ENCODE measurements around the gene SLC7A9. TPM values are rescaled to one million over a fixed set of nuclear protein-coding genes. Genes with fewer than 3 reads are reported as not detected.

The SLC7A9 gene
- total and polyA plus RNA-seq, 4 donors, result 6.8 to 16.3 (median 9.8) TPM

DNA sequence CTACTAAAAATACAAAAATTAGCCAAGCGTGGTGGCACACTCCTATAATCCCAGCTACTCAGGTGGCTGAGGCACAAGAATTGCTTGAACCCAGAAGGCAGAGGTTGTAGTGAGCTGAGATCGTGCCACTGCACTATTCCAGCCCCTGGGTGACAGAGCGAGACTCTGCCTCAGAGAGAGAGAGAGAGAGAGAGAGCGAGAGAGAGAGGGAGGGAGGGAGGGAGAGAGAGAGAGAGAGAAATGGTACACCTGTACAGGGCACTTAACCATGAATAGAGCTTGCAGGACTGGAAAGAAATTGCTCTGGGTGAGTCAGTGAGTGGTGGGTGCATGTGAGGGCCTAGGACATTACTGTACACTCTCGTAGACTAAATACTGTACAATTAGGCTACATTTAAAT, 40.5 kb upstream of the SLC7A9 start:
- no peaks in the 10 kb centered on the region for H3K4me1 ChIP-seq (ENCODE audit: control insufficient read depth in 4 of 4, insufficient read depth in 4 of 4, low read length in 3 of 4)
- no peaks in the 10 kb centered on the region for H3K27me3 ChIP-seq (ENCODE audit: control insufficient read depth in 4 of 4, insufficient read depth in 4 of 4, low read length in 3 of 4)
- WGBS, result 95% methylated on average over 5 of the region's 5 CpGs
- no peak overlapping the region for H3K9ac ChIP-seq (ENCODE audit: low read depth in 1 of 2, low read length in 2 of 2)
- no peak overlapping the region for H3K27ac ChIP-seq (ENCODE audit: low read depth in 1 of 2, low read length in 2 of 2)
- H3K36me3 ChIP-seq (ENCODE audit: control insufficient read depth in 4 of 4, insufficient read depth in 3 of 4, low read depth in 1 of 4, low read length in 3 of 4), result peaks cover 0 to 7% (median 3%) of the 10 kb centered on the region in 4 donors
- no peak for DNase-seq (ENCODE audit: low spot score)
- H3K9me3 ChIP-seq (ENCODE audit: control insufficient read depth in 4 of 4, low read length in 3 of 4), result no peaks in the 10 kb centered on the region
- no peak overlapping the region for H3K4me3 ChIP-seq (ENCODE audit: low read depth in 1 of 3, low read length in 3 of 3)
- TF ChIP-seq, protein P1, sequence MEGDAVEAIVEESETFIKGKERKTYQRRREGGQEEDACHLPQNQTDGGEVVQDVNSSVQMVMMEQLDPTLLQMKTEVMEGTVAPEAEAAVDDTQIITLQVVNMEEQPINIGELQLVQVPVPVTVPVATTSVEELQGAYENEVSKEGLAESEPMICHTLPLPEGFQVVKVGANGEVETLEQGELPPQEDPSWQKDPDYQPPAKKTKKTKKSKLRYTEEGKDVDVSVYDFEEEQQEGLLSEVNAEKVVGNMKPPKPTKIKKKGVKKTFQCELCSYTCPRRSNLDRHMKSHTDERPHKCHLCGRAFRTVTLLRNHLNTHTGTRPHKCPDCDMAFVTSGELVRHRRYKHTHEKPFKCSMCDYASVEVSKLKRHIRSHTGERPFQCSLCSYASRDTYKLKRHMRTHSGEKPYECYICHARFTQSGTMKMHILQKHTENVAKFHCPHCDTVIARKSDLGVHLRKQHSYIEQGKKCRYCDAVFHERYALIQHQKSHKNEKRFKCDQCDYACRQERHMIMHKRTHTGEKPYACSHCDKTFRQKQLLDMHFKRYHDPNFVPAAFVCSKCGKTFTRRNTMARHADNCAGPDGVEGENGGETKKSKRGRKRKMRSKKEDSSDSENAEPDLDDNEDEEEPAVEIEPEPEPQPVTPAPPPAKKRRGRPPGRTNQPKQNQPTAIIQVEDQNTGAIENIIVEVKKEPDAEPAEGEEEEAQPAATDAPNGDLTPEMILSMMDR (IDR thresholded peaks at IDR 0.05; ENCODE audit: low read depth, low read length, missing input control), result no peak
- TF ChIP-seq SP1 (IDR thresholded peaks at IDR 0.05), result no peak
- TF ChIP-seq YY1 (IDR thresholded peaks at IDR 0.05), result no peak
- TF ChIP-seq FOXA2 (IDR thresholded peaks at IDR 0.05), result no peak
- no peak for TF ChIP-seq GABPA (IDR thresholded peaks at IDR 0.05 in 1 of 2, conservative IDR thresholded peaks at IDR 0.05 in 1 of 2)
- no peak for TF ChIP-seq NR2F2 (IDR thresholded peaks at IDR 0.05)
- TF ChIP-seq, protein P2, sequence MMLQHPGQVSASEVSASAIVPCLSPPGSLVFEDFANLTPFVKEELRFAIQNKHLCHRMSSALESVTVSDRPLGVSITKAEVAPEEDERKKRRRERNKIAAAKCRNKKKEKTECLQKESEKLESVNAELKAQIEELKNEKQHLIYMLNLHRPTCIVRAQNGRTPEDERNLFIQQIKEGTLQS (IDR thresholded peaks at IDR 0.05), result no peak
- no peak for TF ChIP-seq RXRA (IDR thresholded peaks at IDR 0.05)
- no peak for TF ChIP-seq HNF4A (conservative IDR thresholded peaks at IDR 0.05)

DNA sequence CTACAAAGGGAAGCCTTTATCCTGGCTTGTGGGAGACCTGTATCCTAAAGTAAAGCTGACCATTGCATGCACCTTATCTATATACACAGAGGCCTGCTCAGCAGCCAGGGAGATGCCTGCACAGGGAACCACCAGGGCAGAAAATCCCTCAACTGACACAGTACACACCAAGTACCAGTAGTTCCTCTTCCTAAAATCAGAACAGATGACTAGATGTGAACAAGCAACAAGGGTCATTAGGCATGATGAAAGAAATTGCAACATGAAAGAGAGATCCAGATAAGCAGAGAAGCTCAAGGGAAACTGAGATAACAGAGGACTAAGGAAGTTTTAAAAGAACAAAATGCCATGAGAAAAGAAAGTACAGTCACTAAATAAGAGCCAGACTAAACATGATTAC, 39.7 kb upstream of the SLC7A9 start:
- no peak overlapping the region for H3K27ac ChIP-seq (ENCODE audit: low read depth in 1 of 2, low read length in 2 of 2)
- no peaks in the 10 kb centered on the region for H3K9me3 ChIP-seq (ENCODE audit: control insufficient read depth in 4 of 4, low read length in 3 of 4)
- H3K27me3 ChIP-seq (ENCODE audit: control insufficient read depth in 4 of 4, insufficient read depth in 4 of 4, low read length in 3 of 4), result no peaks in the 10 kb centered on the region
- H3K36me3 ChIP-seq (ENCODE audit: control insufficient read depth in 4 of 4, insufficient read depth in 3 of 4, low read depth in 1 of 4, low read length in 3 of 4), result peaks cover 0 to 7% (median 2%) of the 10 kb centered on the region in 4 donors
- H3K9ac ChIP-seq (ENCODE audit: low read depth in 1 of 2, low read length in 2 of 2), result no peak overlapping the region
- no peak for DNase-seq (ENCODE audit: low spot score)
- H3K4me3 ChIP-seq (ENCODE audit: low read depth in 1 of 3, low read length in 3 of 3), result no peak overlapping the region
- no peaks in the 10 kb centered on the region for H3K4me1 ChIP-seq (ENCODE audit: control insufficient read depth in 4 of 4, insufficient read depth in 4 of 4, low read length in 3 of 4)
- TF ChIP-seq RXRA (IDR thresholded peaks at IDR 0.05) (no peak), YY1 (IDR thresholded peaks at IDR 0.05) (no peak), HNF4A (conservative IDR thresholded peaks at IDR 0.05) (no peak), RAD21 (IDR thresholded peaks at IDR 0.05) (no peak), GABPA (IDR thresholded peaks at IDR 0.05 in 1 of 2, conservative IDR thresholded peaks at IDR 0.05 in 1 of 2) (no peak), SP1 (IDR thresholded peaks at IDR 0.05) (no peak), HNF4G (IDR thresholded peaks at IDR 0.05) (no peak)
- TF ChIP-seq, protein P3, sequence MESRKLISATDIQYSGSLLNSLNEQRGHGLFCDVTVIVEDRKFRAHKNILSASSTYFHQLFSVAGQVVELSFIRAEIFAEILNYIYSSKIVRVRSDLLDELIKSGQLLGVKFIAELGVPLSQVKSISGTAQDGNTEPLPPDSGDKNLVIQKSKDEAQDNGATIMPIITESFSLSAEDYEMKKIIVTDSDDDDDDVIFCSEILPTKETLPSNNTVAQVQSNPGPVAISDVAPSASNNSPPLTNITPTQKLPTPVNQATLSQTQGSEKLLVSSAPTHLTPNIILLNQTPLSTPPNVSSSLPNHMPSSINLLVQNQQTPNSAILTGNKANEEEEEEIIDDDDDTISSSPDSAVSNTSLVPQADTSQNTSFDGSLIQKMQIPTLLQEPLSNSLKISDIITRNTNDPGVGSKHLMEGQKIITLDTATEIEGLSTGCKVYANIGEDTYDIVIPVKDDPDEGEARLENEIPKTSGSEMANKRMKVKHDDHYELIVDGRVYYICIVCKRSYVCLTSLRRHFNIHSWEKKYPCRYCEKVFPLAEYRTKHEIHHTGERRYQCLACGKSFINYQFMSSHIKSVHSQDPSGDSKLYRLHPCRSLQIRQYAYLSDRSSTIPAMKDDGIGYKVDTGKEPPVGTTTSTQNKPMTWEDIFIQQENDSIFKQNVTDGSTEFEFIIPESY (IDR thresholded peaks at IDR 0.05), result no peak
- TF ChIP-seq, protein P2 (IDR thresholded peaks at IDR 0.05), result no peak
- TF ChIP-seq, protein P4, sequence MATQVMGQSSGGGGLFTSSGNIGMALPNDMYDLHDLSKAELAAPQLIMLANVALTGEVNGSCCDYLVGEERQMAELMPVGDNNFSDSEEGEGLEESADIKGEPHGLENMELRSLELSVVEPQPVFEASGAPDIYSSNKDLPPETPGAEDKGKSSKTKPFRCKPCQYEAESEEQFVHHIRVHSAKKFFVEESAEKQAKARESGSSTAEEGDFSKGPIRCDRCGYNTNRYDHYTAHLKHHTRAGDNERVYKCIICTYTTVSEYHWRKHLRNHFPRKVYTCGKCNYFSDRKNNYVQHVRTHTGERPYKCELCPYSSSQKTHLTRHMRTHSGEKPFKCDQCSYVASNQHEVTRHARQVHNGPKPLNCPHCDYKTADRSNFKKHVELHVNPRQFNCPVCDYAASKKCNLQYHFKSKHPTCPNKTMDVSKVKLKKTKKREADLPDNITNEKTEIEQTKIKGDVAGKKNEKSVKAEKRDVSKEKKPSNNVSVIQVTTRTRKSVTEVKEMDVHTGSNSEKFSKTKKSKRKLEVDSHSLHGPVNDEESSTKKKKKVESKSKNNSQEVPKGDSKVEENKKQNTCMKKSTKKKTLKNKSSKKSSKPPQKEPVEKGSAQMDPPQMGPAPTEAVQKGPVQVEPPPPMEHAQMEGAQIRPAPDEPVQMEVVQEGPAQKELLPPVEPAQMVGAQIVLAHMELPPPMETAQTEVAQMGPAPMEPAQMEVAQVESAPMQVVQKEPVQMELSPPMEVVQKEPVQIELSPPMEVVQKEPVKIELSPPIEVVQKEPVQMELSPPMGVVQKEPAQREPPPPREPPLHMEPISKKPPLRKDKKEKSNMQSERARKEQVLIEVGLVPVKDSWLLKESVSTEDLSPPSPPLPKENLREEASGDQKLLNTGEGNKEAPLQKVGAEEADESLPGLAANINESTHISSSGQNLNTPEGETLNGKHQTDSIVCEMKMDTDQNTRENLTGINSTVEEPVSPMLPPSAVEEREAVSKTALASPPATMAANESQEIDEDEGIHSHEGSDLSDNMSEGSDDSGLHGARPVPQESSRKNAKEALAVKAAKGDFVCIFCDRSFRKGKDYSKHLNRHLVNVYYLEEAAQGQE (IDR thresholded peaks at IDR 0.05), result no peak

Measured in liver (tissue), 9 donors.